Tibial nerve (tissue), 4 donors: ENCODE data around the gene GRIN2C. TPM values are rescaled to one million over a fixed set of nuclear protein-coding genes. Genes with fewer than 3 reads are reported as not detected.

Experiments
- DNase-seq, 2 donors: peaks; one replicate each; pipeline ENCODE4 v3.0.0-alpha.2; 2019; ENCODE audit warnings: low spot score in 2 of 2
- H3K27ac ChIP-seq, 4 donors: fragments of 200-600 bp; sonication (generic) in 3 of 4; one replicate each; pipeline ENCODE4 v1.5.1; 2017 to 2019; ENCODE audit warnings: mild to moderate bottlenecking in 1 of 4
- H3K27me3 ChIP-seq, 2 donors: fragments of 200-600 bp; sonication (generic) in 1 of 2; one replicate each; pipeline versions ENCODE4 v1.5.1 to v1.6.0; 2017 to 2019
- H3K36me3 ChIP-seq, 3 donors: fragments of 200-600 bp; sonication (generic); one replicate each; pipeline ENCODE4 v1.5.1; 2018 to 2019
- H3K4me1 ChIP-seq, 4 donors: fragments of 200-600 bp; sonication (generic) in 3 of 4; one replicate each; pipeline ENCODE4 v1.5.1; 2017 to 2019
- H3K4me3 ChIP-seq, 4 donors: fragments of 200-600 bp; sonication (generic) in 3 of 4; one replicate each; pipeline ENCODE4 v1.5.1; 2017 to 2019; ENCODE audit warnings: mild to moderate bottlenecking in 1 of 4, moderate library complexity in 1 of 4
- H3K9me3 ChIP-seq, 4 donors: fragments of 200-600 bp; sonication (generic) in 3 of 4; one replicate each; pipeline ENCODE4 v1.5.1; 2017 to 2019
- CTCF ChIP-seq, 5 experiments: fragments of 200-600 bp in 3 of 5; fragments of 450-650 bp in 2 of 5; sonication (generic) in 3 of 5; IDR thresholded peaks; one replicate each; pipeline ENCODE4 v1.5.1; 2016 to 2019; ENCODE audit warnings: antibody characterized with exemption in 5 of 5, mild to moderate bottlenecking in 3 of 5, moderate library complexity in 2 of 5
- EP300 ChIP-seq, 2 donors: sonication (generic); formaldehyde crosslinking; IDR thresholded peaks; one replicate each; pipeline ENCODE4 v1.6.1; 2017; ENCODE audit warnings: antibody characterized with exemption in 2 of 2, mild to moderate bottlenecking in 1 of 2
- POLR2A ChIP-seq, 2 donors: fragments of 450-650 bp; IDR thresholded peaks; one replicate each; pipeline ENCODE4 v1.6.1; 2017; ENCODE audit warnings: antibody characterized with exemption in 2 of 2, mild to moderate bottlenecking in 2 of 2, moderate library complexity in 2 of 2
- WGBS, 2 donors: methylation state at CpG; one replicate each; pipeline ENCODE4 v1.1.5; 2018; 5-methylcytosine and 5-hydroxymethylcytosine counted together
- total RNA-seq, 4 donors: library from RNA; depleted of rRNA; stranded (reverse); fragments of >200 nt; gene quantifications; one replicate each; pipeline ENCODE4 v1.1.0, GENCODE V29; 2016

GRIN2C gene
- total RNA-seq, 4 donors from 2014 or later: 0.22 to 3.6 (median 0.50) TPM

GRCh38 chr17:74803971-74804370, 55.7 kb downstream of the GRIN2C start:
- Histone ChIP-seq H3K4me1 (peaks cover 0 to 4% (median 0%) of the 10 kb centered on the region in 4 donors), H3K4me3 (no peak overlapping the region), H3K27ac (no peak overlapping the region), H3K27me3 (no peaks in the 10 kb centered on the region), H3K9me3 (no peaks in the 10 kb centered on the region), H3K36me3 (peaks cover 0 to 85% (median 0%) of the 10 kb centered on the region in 3 donors)
- TF ChIP-seq EP300 (IDR thresholded peaks at IDR 0.05): no peak
- TF ChIP-seq POLR2A (IDR thresholded peaks at IDR 0.05): no peak
- no peak for TF ChIP-seq CTCF (IDR thresholded peaks at IDR 0.05)
- no peak for DNase-seq
- 76 to 77% methylated on average over 5 of the region's 5 CpGs for WGBS, 2 donors

GRCh38 chr17:74803388-74803930, 56.2 kb downstream of the GRIN2C start:
- TF ChIP-seq CTCF (IDR thresholded peaks at IDR 0.05): no peak
- TF ChIP-seq POLR2A (IDR thresholded peaks at IDR 0.05): no peak
- no peak for TF ChIP-seq EP300 (IDR thresholded peaks at IDR 0.05)
- H3K4me3 ChIP-seq: no peak overlapping the region
- H3K27ac ChIP-seq: no peak overlapping the region
- 85 to 88% methylated on average over 12 of the region's 12 CpGs for WGBS, 2 donors
- DNase-seq: no peak
- H3K27me3 ChIP-seq: no peaks in the 10 kb centered on the region
- H3K36me3 ChIP-seq: peaks cover 0 to 86% (median 0%) of the 10 kb centered on the region in 3 donors
- no peaks in the 10 kb centered on the region for H3K9me3 ChIP-seq
- peaks cover 0 to 4% (median 0%) of the 10 kb centered on the region in 4 donors for H3K4me1 ChIP-seq

GRCh38 chr17:74801896-74802295, 57.8 kb downstream of the GRIN2C start:
- Histone ChIP-seq H3K27ac (no peak overlapping the region), H3K9me3 (no peaks in the 10 kb centered on the region), H3K4me3 (no peak overlapping the region), H3K4me1 (no peaks in the 10 kb centered on the region), H3K36me3 (peaks cover 0 to 86% (median 0%) of the 10 kb centered on the region in 3 donors), H3K27me3 (no peaks in the 10 kb centered on the region)
- 82 to 84% methylated on average over 7 to 8 of the region's 8 CpGs for WGBS, 2 donors
- no peak for DNase-seq
- TF ChIP-seq CTCF (IDR thresholded peaks at IDR 0.05): no peak
- TF ChIP-seq POLR2A (IDR thresholded peaks at IDR 0.05): no peak
- TF ChIP-seq EP300 (IDR thresholded peaks at IDR 0.05): no peak

GRCh38 chr17:74800531-74800930, 59.2 kb downstream of the GRIN2C start:
- H3K27me3 ChIP-seq: no peaks in the 10 kb centered on the region
- 70 to 80% methylated on average over 7 of the region's 7 CpGs for WGBS, 2 donors
- TF ChIP-seq POLR2A (IDR thresholded peaks at IDR 0.05) (no peak), CTCF (IDR thresholded peaks at IDR 0.05) (no peak), EP300 (IDR thresholded peaks at IDR 0.05) (no peak)
- no peak overlapping the region for H3K27ac ChIP-seq
- no peak overlapping the region for H3K4me3 ChIP-seq
- no peak for DNase-seq
- no peaks in the 10 kb centered on the region for H3K4me1 ChIP-seq
- peaks cover 0 to 90% (median 0%) of the 10 kb centered on the region in 3 donors for H3K36me3 ChIP-seq
- H3K9me3 ChIP-seq: no peaks in the 10 kb centered on the region

DNA sequence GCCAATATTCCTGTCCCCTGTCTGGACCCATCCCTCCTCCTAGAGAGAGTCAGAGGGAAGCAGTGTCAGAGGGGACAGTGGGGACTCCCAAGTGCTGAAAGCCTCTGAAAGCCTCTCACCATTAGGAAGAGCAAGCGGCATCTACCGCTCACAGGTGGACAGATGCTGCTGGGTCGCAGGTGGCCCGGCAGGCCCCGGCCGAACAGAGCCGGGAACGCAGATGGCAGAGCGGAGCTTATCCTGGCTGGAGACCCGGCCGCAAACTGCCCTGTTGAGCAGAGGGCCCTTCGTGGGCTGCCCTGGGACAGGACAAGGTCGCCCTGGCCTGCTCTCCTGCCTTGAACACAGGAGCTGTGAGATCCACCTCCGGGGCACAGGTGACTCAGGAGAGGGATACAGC, 60.6 kb downstream of the GRIN2C start:
- WGBS, 2 donors: 92 to 95% methylated on average over 10 to 12 of the region's 14 CpGs
- peaks cover 0 to 90% (median 0%) of the 10 kb centered on the region in 3 donors for H3K36me3 ChIP-seq
- no peak overlapping the region for H3K4me3 ChIP-seq

More for the DNA sequence above, 60.6 kb downstream of the GRIN2C start:
- Histone ChIP-seq H3K27me3 (no peaks in the 10 kb centered on the region), H3K4me1 (no peaks in the 10 kb centered on the region), H3K27ac (no peak overlapping the region), H3K9me3 (no peaks in the 10 kb centered on the region)
- DNase-seq: no peak
- TF ChIP-seq CTCF (IDR thresholded peaks at IDR 0.05): no peak
- no peak for TF ChIP-seq EP300 (IDR thresholded peaks at IDR 0.05)
- no peak for TF ChIP-seq POLR2A (IDR thresholded peaks at IDR 0.05)
